NCI-H2227 treated with DMSO at 0.1 percent for 48 hours (cell line): Measurements from ENCODE around the gene PLIN5.

Experiments
- DNase-seq: peaks from one replicate; lab custom pipeline; 2025; lab: John Stamatoyannopoulos, UW

The PLIN5 gene

DNA sequence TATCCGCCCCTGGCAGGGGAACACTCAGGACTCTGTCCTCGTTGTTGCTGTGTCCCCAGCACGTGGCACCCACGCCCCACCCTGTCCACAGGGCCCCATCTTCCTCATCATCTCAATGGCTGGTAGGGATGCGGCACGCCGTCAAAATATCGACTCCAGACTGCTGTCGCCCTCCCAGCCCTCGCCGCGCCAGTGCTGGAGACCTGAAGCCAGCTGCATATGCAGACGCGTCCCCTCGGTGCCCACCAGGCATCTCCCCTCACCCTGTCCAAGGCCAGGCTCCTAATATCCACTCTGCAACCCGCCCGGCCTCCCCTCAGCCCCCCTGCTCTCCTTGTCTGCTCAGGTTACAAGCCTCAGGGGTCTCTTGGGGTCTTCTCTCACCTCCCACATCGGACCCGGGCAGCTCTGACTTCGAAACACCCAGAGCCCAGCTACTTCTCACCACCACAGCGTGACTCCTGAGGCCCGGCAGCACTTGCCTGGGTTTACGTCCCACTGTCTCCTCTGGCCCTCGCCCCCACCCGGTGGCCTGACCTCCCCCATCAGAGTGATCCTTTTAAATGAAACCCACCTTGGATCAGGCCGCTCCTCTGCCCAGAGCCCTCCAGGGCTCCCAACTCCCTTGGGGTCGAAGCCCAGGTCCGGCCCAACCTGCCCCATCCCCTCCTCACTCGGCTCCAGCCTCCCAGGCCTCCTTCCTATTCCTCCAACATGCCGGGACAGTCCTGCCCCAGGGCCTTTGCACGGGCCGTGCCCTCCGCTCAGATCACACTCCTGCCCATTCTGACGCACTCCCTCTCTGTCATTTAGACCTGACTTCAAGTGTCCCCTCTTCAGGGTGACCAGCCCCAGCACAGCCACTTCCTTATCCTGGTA lies 29.2 kb downstream of the PLIN5 start:
- no peak for DNase-seq

DNA sequence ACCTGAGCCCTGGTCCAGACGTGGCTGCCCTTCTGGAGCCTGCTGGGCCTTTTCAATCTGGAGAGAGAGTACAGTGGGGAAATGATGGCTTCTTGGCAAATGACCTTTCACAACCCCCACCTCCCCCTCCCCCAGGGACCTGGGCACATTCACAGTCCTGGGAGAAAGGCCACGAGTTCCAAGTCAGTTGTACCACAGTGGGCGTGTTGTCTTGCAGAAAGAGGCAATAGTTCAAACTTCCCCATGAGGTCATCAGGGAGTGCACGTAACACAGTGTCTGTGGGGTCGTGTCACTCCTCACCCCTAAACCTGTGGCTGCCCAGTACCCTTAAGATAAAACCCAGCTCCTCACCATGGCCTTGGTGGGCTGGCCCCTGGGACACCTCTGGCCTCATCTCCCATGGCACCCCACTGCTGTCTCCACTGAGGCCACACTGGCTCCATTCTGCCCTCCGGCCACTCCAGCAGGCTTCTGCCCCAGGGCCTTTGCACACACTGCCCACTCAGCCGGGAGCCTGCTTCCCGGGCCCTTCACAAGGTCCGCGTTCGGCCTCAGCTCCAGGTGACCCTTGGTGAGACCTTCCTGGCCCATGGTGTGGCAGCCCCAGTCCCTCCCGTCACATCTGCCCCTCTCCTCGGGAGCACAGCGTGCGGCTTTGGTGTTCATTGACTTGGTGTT lies 30.0 kb downstream of the PLIN5 start:
- DNase-seq: no peak

DNA sequence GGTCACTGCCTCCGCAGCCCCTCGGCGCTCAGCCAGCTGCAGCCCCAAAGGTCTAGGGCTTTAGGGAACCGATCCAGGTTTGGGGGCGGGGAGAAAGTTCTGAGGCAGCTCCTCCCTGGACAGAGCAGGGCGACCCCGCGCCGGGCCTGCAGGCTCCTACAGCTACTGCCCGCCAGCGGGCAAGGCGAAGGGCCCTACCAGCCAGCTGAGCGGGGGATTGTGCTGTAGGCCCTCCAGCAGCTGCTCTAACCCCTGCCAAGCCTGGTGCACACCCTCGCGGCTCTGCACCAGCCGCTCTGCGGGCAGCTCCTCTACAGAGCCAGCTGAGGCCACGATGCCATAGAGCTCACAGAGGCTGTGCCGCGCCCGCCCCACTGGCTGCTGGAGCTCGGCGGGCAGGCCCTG lies 30.7 kb downstream of the PLIN5 start:
- no peak for DNase-seq

DNA sequence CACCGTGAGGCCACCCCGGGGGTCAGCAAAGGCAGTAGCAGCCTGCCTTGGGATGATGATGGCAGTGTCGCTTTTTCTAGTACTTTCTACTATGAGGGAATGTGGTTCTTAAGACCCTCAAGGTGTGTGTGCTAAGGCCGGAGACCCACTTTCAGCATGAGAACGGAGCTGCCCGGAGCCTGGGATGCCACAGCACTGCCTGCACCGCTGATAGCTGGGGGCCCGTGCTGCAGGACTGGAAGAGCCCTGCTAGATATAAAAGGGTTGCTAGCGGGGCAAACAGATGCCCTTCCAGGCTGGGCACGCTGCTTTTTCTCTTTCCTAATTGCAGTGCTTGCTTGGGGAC lies 31.2 kb downstream of the PLIN5 start:
- DNase-seq: no peak

DNA sequence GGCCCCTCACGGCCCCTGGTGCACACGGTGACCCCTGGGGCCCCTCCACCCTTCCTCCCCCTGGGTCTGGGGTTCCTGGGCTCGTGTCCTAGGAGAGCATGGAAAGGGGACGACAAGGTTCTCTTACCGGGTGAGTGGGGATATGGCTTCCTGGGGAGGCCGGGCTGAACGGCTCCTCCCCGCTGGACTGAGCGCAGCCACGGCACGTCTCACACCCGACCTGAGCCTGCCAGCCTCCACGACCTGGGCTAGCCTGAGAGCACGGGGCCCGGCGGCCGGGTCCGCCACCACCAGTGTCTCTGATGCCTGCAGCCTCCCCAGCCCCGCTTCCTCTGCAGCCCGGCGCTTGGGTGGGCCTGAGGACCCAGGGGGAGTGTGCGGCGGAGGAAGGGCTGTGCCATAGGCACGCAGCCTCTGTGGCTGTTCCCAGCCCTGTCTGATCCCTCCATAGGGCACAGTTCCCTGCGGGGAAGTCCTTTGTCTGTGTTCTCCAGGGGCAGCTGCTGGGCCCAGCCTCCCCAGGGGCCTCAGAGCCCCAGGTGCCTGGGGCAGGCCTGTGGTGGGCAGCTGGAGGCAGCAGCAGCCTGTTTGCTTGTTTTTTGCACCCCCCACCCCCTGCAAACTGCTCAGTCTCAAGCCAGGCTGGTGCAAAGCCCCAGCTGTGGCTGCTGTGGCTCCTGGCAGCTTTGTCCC lies 31.7 kb downstream of the PLIN5 start:
- DNase-seq: peak; percentile 11

DNA sequence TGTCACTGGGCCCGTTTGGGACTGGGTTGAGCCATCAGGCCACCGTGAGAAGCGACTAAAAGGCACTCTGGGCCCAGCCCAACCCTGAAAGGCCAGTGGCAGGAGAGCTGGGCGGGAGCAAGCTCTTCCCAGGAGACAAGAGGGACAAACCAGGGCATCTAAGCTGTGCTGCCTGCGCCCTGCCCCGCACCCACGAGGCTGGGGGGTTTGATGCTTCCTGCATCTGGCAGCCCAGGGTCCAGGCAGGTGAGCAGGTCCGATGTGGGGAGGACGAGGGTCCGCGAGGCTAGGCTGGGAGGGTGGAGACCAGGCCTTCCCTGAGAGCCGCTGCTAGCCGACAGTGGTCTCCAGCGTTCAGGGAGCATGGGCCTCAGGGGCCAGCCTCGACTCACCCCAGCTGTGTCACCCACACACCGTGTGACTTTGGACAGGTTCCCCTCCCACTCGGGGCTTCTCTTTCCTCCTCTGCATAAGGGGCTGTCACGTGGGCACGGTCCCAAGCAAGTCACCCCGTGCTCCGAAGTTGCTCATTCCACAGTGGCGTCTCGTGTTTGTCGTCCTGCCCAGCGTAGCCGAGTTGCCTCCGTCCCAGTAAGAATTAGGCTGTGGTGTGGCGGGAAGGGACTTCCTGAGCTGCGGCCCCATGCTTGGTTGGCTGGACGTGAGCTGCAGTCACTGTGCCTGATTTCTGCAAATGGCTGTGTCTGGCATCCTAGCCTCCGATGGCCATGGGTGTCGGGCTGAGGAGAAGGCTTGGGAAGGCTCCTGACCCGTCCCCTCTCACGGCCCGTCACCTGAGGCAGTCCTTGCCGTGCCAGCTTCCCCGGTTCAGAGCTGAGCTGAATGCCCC lies 32.5 kb downstream of the PLIN5 start:
- DNase-seq: no peak

DNA sequence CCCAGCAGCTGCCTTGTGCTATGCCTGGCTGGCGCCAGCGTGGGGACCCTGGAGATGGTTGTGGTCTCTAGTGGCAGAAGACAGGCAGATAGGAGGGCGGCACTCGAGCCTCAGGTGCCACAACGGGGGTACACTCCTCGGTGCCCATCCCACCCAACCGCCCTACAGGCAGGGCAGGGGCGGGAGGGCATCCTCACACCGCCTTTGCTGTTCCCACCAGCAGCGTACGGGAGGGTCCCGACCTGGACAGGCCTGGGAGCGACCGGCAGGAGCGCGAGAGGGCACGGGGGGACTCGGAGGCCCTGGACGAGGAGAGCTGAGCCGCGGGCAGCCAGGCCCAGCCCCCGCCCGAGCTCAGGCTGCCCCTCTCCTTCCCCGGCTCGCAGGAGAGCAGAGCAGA lies 33.3 kb downstream of the PLIN5 start:
- no peak for DNase-seq

DNA sequence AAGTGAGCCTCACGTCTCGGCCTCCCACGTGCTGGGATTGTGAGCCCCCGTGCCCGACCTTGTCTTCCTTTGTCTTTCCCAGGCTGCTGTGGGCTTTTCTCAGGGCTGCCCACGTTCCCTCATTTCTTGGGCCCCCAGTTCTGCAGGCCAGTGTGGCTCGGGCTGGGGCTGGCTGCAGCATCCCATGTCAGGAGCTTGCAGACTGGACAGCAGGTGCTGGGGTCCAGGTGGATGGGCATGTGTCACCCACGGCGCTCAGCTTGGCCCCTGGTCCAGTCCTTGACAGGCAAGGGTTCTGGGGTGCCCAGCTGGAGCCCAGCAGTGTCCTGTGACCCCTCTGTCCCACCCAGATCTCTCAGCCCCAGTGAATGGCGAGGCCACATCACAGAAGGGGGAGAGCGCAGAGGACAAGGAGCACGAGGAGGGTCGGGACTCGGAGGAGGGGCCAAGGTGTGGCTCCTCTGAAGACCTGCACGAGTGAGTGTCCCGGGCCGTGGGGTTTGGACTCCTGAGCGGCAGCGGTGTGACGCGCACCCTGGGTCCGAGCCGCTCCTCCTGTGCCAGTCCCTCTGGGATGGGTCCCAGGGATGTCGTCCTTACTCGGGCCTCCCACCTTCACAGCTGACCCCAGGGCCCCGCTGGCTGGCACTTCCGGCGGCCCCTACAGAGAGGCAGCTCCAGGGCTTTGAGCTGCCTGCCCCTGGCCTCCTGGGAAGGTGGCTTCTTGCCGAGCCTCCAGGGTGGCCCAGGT lies 34.0 kb downstream of the PLIN5 start:
- DNase-seq: no peak

DNA sequence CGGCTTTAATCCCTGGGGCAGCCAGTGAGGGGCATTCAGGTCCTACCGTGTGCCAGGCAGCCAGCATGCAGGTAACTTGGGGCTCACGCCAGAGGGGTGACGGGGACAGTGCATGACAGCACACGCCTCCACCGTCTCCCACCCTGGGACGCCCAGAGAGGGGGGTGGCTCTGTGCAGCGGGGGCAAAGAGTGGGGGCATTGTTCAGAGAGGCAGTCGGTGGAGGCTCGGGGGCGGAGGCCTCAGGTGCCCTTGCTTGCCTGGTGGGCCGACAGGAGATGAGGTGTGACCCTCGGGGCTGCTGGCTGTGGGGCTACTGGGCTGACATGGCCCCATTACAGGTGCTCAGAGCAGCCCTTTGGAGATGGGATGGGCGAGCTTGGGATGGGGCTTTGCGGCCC lies 35.2 kb downstream of the PLIN5 start:
- no peak for DNase-seq

DNA sequence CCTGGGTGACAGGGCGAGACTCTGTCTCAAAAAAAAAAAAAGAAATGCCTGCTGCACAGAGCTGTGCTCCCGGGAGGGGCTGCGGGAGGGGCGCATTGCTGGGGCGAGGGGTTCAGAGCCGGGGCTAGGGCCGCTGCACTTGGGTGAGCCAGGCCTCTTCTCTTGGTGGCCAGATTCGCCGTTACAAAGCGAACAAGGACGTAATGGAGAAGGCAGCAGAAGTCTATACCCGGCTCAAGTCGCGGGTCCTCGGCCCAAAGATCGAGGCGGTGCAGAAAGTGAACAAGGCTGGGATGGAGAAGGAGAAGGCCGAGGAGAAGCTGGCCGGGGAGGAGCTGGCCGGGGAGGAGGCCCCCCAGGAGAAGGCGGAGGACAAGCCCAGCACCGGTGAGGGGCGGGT lies 35.7 kb downstream of the PLIN5 start:
- DNase-seq: no peak

DNA sequence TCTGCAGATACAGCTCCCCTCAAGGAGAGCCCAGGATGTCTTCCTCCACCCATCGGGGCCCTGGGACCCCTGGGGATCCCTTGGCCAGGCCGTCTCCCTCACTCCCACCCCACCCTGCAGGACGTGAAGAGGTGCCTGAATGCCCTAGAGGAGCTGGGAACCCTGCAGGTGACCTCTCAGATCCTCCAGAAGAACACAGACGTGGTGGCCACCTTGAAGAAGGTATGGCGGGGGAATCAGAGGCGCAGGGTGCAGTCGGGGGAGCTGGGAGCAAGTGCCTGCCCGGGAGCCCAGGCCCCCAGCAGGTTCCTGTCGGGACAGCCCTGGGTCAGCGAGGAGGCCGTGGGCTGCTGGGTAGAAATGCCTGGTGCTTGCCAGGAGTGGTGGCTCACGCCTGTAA lies 36.3 kb downstream of the PLIN5 start:
- DNase-seq: no peak

DNA sequence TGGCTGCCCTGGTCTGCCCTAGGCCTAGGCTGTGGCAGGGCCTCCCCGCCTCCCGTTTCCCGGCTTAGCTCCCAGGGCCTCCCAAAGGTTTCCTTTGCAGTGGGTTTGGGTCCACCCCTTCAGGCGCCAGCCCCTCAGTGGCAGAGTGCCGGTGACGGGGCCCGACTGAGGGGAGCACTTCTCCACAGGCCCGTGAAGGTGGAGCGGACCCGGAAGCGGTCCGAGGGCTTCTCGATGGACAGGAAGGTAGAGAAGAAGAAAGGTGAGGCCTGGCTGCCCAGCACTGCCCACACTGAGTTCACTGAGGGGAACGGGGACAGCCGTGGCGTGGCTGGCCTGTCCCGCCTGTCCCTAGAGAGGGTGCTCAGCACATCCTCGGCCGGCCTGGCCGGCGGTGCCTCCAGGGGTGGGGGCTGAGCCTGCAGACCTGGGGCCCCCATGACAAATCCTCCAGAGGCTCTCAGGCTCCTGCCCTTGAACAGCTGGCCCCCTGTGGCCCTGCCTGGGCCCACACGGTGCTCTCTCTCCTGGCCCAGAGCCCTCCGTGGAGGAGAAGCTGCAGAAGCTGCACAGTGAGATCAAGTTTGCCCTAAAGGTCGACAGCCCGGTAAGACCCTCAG lies 37.1 kb downstream of the PLIN5 start:
- DNase-seq: no peak

DNA sequence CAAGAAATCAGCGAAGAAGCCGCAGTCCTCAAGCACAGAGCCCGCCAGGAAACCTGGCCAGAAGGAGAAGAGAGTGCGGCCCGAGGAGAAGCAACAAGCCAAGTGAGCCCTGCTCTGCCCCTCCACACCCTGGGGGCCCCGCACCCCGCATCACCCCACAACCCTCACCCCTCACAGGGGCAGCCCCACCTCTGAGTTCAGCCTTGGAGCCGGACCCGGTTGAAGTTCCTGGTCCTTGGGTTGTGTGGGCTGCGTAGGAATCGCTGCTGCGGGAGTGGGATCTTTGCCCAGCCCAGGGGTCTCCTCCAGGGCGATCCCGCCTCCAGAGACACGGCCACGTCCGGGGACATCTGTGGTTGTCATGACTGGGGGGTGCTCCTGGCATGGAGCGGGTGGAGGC lies 38.7 kb downstream of the PLIN5 start:
- no peak for DNase-seq

DNA sequence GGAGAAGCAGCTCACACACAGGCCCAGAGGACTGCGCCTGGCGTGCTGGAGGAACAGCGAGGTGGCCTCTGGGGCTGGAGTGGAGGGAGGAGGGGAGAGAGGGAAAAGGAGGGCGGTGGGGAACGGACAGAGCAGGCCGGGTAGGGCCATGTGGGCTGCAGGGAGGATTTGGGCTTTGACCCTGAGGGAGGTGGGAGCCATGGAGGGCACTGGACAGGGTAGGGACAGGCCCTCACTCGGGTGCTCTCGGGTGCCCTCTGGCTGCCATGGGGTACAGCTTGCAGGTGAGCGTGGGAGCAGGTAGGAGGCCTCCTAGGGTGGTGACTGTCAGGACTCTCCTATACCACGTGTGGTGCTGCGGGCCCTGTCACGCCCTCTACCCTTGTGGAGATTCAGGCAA lies 39.6 kb downstream of the PLIN5 start:
- DNase-seq: no peak

DNA sequence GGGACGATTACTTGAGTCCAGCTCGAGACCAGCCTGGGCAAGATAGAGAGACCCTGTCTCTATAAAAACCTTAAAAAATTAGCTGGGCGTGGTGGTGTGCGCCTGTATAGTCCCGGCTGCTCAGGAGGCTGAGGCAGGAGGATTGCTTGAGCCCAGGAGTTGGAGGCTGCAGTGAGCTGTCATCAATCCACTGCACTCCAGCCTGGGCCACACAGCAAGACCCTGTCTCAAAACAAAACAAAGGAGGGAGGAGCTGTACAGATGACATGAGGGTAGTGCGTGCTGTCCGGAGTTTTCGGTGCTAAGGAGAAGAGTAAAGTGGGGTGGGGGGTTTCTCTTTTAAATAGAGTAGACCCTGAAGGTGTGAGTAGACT lies 40.3 kb downstream of the PLIN5 start:
- no peak for DNase-seq

DNA sequence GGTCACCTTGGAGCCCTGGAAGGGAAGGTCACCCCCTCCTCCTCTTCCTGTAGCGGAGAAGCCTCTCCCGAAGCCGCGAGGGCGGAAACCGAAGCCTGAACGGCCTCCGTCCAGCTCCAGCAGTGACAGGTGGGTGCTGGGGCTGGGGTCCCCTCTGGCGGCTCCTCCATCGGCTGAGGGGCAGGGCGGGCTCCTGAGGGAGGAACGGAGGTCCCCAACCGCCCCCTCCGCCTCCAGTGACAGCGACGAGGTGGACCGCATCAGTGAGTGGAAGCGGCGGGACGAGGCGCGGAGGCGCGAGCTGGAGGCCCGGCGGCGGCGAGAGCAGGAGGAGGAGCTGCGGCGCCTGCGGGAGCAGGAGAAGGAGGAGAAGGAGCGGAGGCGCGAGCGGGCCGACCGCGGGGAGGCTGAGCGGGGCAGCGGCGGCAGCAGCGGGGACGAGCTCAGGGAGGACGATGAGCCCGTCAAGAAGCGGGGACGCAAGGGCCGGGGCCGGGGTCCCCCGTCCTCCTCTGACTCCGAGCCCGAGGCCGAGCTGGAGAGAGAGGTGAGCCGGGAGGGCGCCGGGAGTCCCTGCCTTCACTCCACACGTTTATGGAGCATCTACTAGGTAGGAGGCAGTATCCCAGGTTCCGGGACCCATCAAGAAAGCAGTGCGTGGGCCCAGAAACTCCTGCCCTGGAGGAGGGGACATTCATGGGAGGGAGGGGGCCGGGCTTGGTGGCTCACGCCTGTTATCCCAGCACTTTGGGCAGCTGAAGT lies 40.9 kb downstream of the PLIN5 start:
- DNase-seq: no peak

DNA sequence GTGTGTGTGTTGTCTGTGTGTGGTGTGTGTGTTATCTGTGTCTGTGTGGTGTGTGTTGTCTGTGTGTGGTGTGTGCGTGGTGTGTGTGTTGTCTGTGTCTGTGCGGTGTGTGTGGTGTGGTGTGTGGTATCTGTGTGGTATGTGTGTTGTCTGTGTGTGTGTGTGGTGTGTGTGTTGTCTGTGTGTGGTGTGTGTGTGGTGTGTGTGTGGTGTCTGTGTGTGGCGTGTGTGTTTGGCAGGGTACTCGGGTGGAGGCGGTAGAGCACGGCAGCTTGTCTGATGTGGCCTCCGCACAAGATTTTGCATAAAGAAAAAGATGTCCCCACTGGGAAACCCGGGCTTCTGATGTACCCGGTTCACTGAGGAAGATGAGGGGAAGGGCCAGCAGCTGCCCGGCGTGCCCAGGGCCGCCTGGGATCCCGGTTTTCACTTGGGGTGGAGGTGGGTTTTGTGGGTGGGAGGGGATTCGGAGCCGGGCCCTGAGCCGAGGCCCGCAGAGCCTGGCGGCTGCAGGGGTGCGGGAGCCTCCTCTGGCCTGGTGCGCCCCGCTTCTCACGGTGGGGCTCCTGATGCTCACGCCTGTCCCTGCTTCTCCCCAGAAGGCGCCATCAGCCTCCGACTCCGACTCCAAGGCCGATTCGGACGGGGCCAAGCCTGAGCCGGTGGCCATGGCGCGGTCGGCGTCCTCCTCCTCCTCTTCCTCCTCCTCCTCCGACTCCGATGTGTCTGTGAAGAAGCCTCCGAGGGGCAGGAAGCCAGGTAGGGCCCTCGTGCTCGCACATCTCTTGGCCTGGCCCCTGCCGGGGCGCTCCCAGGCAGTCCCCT lies 41.7 kb downstream of the PLIN5 start:
- no peak for DNase-seq

DNA sequence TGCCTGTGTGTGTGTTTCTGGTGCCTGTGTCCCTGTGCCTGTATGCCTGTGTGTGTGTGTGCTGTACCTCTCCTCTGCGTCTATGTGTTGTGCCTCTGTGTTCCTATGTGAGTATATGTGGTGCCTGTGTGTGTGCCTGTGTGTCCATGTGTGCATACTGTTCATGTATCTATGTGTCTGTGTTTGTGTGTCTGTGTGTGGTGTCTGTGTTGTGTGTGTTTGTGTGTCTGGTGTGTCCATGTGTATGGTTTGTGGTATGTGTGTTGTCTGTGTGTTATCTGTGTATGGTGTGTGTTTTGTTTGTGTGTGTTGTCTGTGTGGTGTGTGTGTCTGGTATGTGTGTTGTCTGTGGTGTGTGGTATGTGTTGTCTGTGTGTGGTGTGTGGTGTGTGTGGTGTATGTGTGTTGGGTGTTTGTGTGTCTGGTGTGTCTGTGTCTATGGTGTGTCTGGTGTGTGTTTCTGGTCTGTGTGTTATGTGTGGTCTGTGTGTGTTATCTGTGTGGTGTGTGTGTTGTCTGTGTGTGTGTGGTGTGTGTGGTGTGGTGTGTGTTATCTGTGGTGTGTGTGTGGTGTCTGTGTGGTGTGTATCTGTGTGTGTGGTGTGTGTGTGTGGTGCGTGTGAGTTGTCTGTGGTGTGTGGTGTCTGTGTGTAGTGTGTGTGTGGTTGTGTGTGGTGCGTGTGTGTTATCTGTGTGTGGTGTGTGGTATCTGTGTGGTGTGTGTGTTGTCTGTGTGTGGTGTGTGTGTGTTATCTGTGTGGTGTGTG lies 42.5 kb downstream of the PLIN5 start:
- DNase-seq: no peak

DNA sequence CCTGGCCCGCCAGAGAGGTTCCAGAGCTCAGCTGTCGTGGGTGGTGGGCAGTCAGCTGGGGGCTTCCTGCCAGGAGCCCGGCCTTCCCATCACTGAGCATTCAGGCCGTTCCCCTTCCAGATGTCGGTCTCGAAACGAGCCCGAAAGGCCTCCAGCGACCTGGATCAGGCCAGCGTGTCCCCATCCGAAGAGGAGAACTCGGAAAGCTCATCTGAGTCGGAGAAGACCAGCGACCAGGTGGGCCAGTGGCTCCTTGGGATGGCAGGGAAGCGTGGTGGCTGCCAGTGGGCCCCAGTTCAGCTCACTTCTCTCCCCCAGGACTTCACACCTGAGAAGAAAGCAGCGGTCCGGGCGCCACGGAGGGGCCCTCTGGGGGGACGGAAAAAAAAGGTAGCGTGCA lies 43.6 kb downstream of the PLIN5 start:
- DNase-seq: no peak
